Activated naive CD4-positive, alpha-beta T cell treated with anti-CD3 and anti-CD28 coated beads, Interleukin-2, amount 50 U/mL, for 24 hours (primary cell): ENCODE results near the gene KLK3.
"Not testable (repeated sequence)": the region's sequence is repeated elsewhere in the genome, so short reads cannot be mapped to it uniquely, and the experiment has no call there.

Experiments
- H3K27ac Mint-ChIP-seq: one replicate; pipeline ENCODE4 v1.8.0; 2021; ENCODE audit warnings: mild to moderate bottlenecking, mixed read lengths
- H3K27me3 Mint-ChIP-seq: one replicate; pipeline ENCODE4 v1.8.0; 2021; ENCODE audit warnings: mixed read lengths
- H3K36me3 Mint-ChIP-seq: one replicate; pipeline ENCODE4 v1.8.0; 2021; ENCODE audit warnings: mixed read lengths
- H3K4me1 Mint-ChIP-seq: one replicate; pipeline ENCODE4 v1.8.0; 2021; ENCODE audit warnings: mixed read lengths
- H3K4me3 Mint-ChIP-seq: one replicate; pipeline ENCODE4 v1.8.0; 2021; ENCODE audit warnings: mild to moderate bottlenecking, mixed read lengths
- H3K9me3 Mint-ChIP-seq: one replicate; pipeline ENCODE4 v1.8.0; 2021; ENCODE audit warnings: mixed read lengths

Gene KLK3

GRCh38 chr19:50854636-50855410 is at the start of gene KLK3:
Gene KLK3 (plus strand): TSS chr19:50854915. CDS start chr19:50854956, 41 bp downstream.
- H3K4me1 Mint-ChIP-seq: no peaks in the 10 kb centered on the region
- H3K9me3 Mint-ChIP-seq: no peaks in the 10 kb centered on the region
- no peaks in the 10 kb centered on the region for H3K36me3 Mint-ChIP-seq
- H3K27ac Mint-ChIP-seq: no peak within 1 kb of the TSS
- peaks cover 46% of the 10 kb centered on the region for H3K27me3 Mint-ChIP-seq
- no peak within 1 kb of the TSS for H3K4me3 Mint-ChIP-seq

- peaks cover 4% of the 10 kb centered on the region for H3K36me3 Mint-ChIP-seq
These were observed 45.9 kb upstream of the KLK3 start for GRCh38 chr19:50808856-50809255.

GRCh38 chr19:50811622-50812238 is 43.0 kb upstream of the KLK3 start:
- not testable (repeated sequence) for H3K27me3 Mint-ChIP-seq, H3K4me1 Mint-ChIP-seq, H3K9me3 Mint-ChIP-seq, H3K27ac Mint-ChIP-seq, H3K36me3 Mint-ChIP-seq, H3K4me3 Mint-ChIP-seq

More at GRCh38 chr19:50808856-50809255, 45.9 kb upstream of the KLK3 start:
- no peaks in the 10 kb centered on the region for H3K9me3 Mint-ChIP-seq
- no peak overlapping the region for H3K4me3 Mint-ChIP-seq
- no peak overlapping the region for H3K27ac Mint-ChIP-seq
- H3K4me1 Mint-ChIP-seq: peaks cover 19% of the 10 kb centered on the region
- no peaks in the 10 kb centered on the region for H3K27me3 Mint-ChIP-seq

- peaks cover 7% of the 10 kb centered on the region for H3K27me3 Mint-ChIP-seq
- no peaks in the 10 kb centered on the region for H3K9me3 Mint-ChIP-seq
- no peaks in the 10 kb centered on the region for H3K36me3 Mint-ChIP-seq
- no peak overlapping the region for H3K4me3 Mint-ChIP-seq
- no peak overlapping the region for H3K27ac Mint-ChIP-seq
- peaks cover 13% of the 10 kb centered on the region for H3K4me1 Mint-ChIP-seq
These were observed 42.2 kb upstream of the KLK3 start for GRCh38 chr19:50812474-50812873.

GRCh38 chr19:50814883-50815282 is 39.8 kb upstream of the KLK3 start:
- peaks cover 21% of the 10 kb centered on the region for H3K27me3 Mint-ChIP-seq
- no peak overlapping the region for H3K4me3 Mint-ChIP-seq
- H3K27ac Mint-ChIP-seq: no peak overlapping the region
- no peaks in the 10 kb centered on the region for H3K9me3 Mint-ChIP-seq
- peaks cover 29% of the 10 kb centered on the region for H3K4me1 Mint-ChIP-seq
- no peaks in the 10 kb centered on the region for H3K36me3 Mint-ChIP-seq

GRCh38 chr19:50815439-50815838 is 39.3 kb upstream of the KLK3 start:
- Mint-ChIP-seq H3K4me3 (no peak overlapping the region), H3K4me1 (peaks cover 35% of the 10 kb centered on the region), H3K9me3 (no peaks in the 10 kb centered on the region), H3K27ac (no peak overlapping the region), H3K27me3 (peaks cover 26% of the 10 kb centered on the region), H3K36me3 (no peaks in the 10 kb centered on the region)

- Mint-ChIP-seq H3K4me1 (peaks cover 43% of the 10 kb centered on the region), H3K4me3 (peak overlapping the region; percentile 68), H3K36me3 (no peaks in the 10 kb centered on the region), H3K27ac (peak overlapping the region; percentile 69), H3K27me3 (peaks cover 48% of the 10 kb centered on the region), H3K9me3 (no peaks in the 10 kb centered on the region)
These were observed 36.5 kb upstream of the KLK3 start for GRCh38 chr19:50817941-50818858.

GRCh38 chr19:50818859-50819472 is 35.7 kb upstream of the KLK3 start:
- no peaks in the 10 kb centered on the region for H3K9me3 Mint-ChIP-seq
- no peak overlapping the region for H3K27ac Mint-ChIP-seq
- peak overlapping the region; percentile 23 for H3K4me3 Mint-ChIP-seq
- H3K36me3 Mint-ChIP-seq: no peaks in the 10 kb centered on the region
- H3K27me3 Mint-ChIP-seq: peaks cover 50% of the 10 kb centered on the region
- peaks cover 43% of the 10 kb centered on the region for H3K4me1 Mint-ChIP-seq

- peaks cover 52% of the 10 kb centered on the region for H3K27me3 Mint-ChIP-seq
- H3K36me3 Mint-ChIP-seq: no peaks in the 10 kb centered on the region
- no peaks in the 10 kb centered on the region for H3K9me3 Mint-ChIP-seq
- H3K27ac Mint-ChIP-seq: no peak overlapping the region
- H3K4me3 Mint-ChIP-seq: no peak overlapping the region
- peaks cover 43% of the 10 kb centered on the region for H3K4me1 Mint-ChIP-seq
These were observed 35.1 kb upstream of the KLK3 start for GRCh38 chr19:50819636-50820035.

- peaks cover 43% of the 10 kb centered on the region for H3K4me1 Mint-ChIP-seq
These were observed 34.6 kb upstream of the KLK3 start for GRCh38 chr19:50820086-50820485.

GRCh38 chr19:50820549-50821247 is 34.0 kb upstream of the KLK3 start:
- peak overlapping the region; percentile 52 for H3K4me3 Mint-ChIP-seq
- no peak overlapping the region for H3K27ac Mint-ChIP-seq
- peaks cover 52% of the 10 kb centered on the region for H3K27me3 Mint-ChIP-seq
- H3K36me3 Mint-ChIP-seq: no peaks in the 10 kb centered on the region
- peaks cover 43% of the 10 kb centered on the region for H3K4me1 Mint-ChIP-seq
- H3K9me3 Mint-ChIP-seq: no peaks in the 10 kb centered on the region

More at GRCh38 chr19:50820086-50820485, 34.6 kb upstream of the KLK3 start:
- H3K9me3 Mint-ChIP-seq: no peaks in the 10 kb centered on the region
- H3K36me3 Mint-ChIP-seq: no peaks in the 10 kb centered on the region
- peaks cover 52% of the 10 kb centered on the region for H3K27me3 Mint-ChIP-seq
- H3K4me3 Mint-ChIP-seq: peak overlapping the region; percentile 52
- H3K27ac Mint-ChIP-seq: no peak overlapping the region

GRCh38 chr19:50821248-50821612 is 33.5 kb upstream of the KLK3 start:
- Mint-ChIP-seq H3K27me3 (peaks cover 52% of the 10 kb centered on the region), H3K4me3 (no peak overlapping the region), H3K9me3 (no peaks in the 10 kb centered on the region), H3K27ac (no peak overlapping the region), H3K36me3 (no peaks in the 10 kb centered on the region), H3K4me1 (peaks cover 39% of the 10 kb centered on the region)

- H3K27me3 Mint-ChIP-seq: peaks cover 53% of the 10 kb centered on the region
These were observed 33.1 kb upstream of the KLK3 start for GRCh38 chr19:50821622-50822021.

GRCh38 chr19:50822661-50823208 is 32.0 kb upstream of the KLK3 start:
- H3K4me1 Mint-ChIP-seq: peaks cover 27% of the 10 kb centered on the region
- H3K9me3 Mint-ChIP-seq: no peaks in the 10 kb centered on the region
- H3K36me3 Mint-ChIP-seq: no peaks in the 10 kb centered on the region
- peak overlapping the region; percentile 31 for H3K27ac Mint-ChIP-seq
- no peak overlapping the region for H3K4me3 Mint-ChIP-seq
- H3K27me3 Mint-ChIP-seq: peaks cover 50% of the 10 kb centered on the region

More at GRCh38 chr19:50821622-50822021, 33.1 kb upstream of the KLK3 start:
- no peak overlapping the region for H3K27ac Mint-ChIP-seq
- H3K36me3 Mint-ChIP-seq: no peaks in the 10 kb centered on the region
- peaks cover 37% of the 10 kb centered on the region for H3K4me1 Mint-ChIP-seq
- no peaks in the 10 kb centered on the region for H3K9me3 Mint-ChIP-seq
- no peak overlapping the region for H3K4me3 Mint-ChIP-seq
